GM12875 (cell line): ENCODE results near the gene ELOVL6.

Experiments
- H3K4me3 ChIP-seq: one replicate; pipeline ENCODE4 v1.5.1; 2011; ENCODE audit warnings: low read depth, low read length, control low read depth
- CTCF ChIP-seq: IDR thresholded peaks from 2 replicates; pipeline ENCODE4 v1.5.1; 2011; ENCODE audit warnings: low read depth, mild to moderate bottlenecking, control low read depth, inconsistent platforms, low read length, moderate library complexity, borderline replicate concordance; ENCODE audit not compliant: insufficient read depth

The ELOVL6 gene

GRCh38 chr4:110128029-110128428 lies 70.4 kb downstream of the ELOVL6 start:
- H3K4me3 ChIP-seq, result no peak overlapping the region
- TF ChIP-seq CTCF, result no peak

GRCh38 chr4:110124711-110125110 lies 73.7 kb downstream of the ELOVL6 start:
- no peak overlapping the region for H3K4me3 ChIP-seq
- TF ChIP-seq CTCF, result no peak

GRCh38 chr4:110122201-110122600 lies 76.2 kb downstream of the ELOVL6 start:
- no peak overlapping the region for H3K4me3 ChIP-seq

GRCh38 chr4:110120506-110120905 lies 77.9 kb downstream of the ELOVL6 start:
- TF ChIP-seq CTCF, result no peak

More at GRCh38 chr4:110122201-110122600, 76.2 kb downstream of the ELOVL6 start:
- TF ChIP-seq CTCF, result no peak

GRCh38 chr4:110119880-110120279 lies 78.5 kb downstream of the ELOVL6 start:
- H3K4me3 ChIP-seq, result no peak overlapping the region
- TF ChIP-seq CTCF, result no peak

More at GRCh38 chr4:110120506-110120905, 77.9 kb downstream of the ELOVL6 start:
- H3K4me3 ChIP-seq, result no peak overlapping the region

- no peak for TF ChIP-seq CTCF
- no peak overlapping the region for H3K4me3 ChIP-seq
These were observed 79.1 kb downstream of the ELOVL6 start for GRCh38 chr4:110119337-110119736.

- TF ChIP-seq CTCF, result no peak
These were observed 86.4 kb downstream of the ELOVL6 start for GRCh38 chr4:110112056-110112455.

More at GRCh38 chr4:110112056-110112455, 86.4 kb downstream of the ELOVL6 start:
- H3K4me3 ChIP-seq, result no peak overlapping the region
